ES-I3 (cell line): ENCODE measurements around the gene PAX6.

ENCODE experiments used
- H3K36me3 ChIP-seq: 2 replicates; pipeline ENCODE4 v1.6.1; 2013; ENCODE audit warnings: mild to moderate bottlenecking, low read length, control low read depth, moderate library complexity; ENCODE audit not compliant: insufficient read depth
- H3K4me1 ChIP-seq: 2 replicates; pipeline ENCODE4 v1.6.1; 2013; ENCODE audit warnings: mild to moderate bottlenecking, control low read depth, low read length; ENCODE audit not compliant: insufficient read depth
- H3K9ac ChIP-seq: 2 replicates; pipeline ENCODE4 v1.6.1; 2013; ENCODE audit warnings: low read depth, mild to moderate bottlenecking, low read length, moderate library complexity
- H3K9me3 ChIP-seq: 2 replicates; pipeline ENCODE4 v1.6.1; 2013; ENCODE audit warnings: mild to moderate bottlenecking, low read length, moderate library complexity; ENCODE audit not compliant: control insufficient read depth, insufficient read depth

PAX6 gene

GRCh38 chr11:31800398-31801265 lies 10.5 kb downstream of the PAX6 start:
- H3K4me1 ChIP-seq, result peaks cover 3% of the 10 kb centered on the region; the same call in 1 of the 2 replicates
- no peaks in the 10 kb centered on the region for H3K9me3 ChIP-seq
- no peaks in the 10 kb centered on the region for H3K36me3 ChIP-seq

GRCh38 chr11:31799435-31800397 lies 11.4 kb downstream of the PAX6 start:
- Histone ChIP-seq H3K9ac (peak overlapping the region; percentile 53; the same call in 1 of the 2 replicates), H3K4me1 (peaks cover 3% of the 10 kb centered on the region; the same call in 1 of the 2 replicates), H3K9me3 (no peaks in the 10 kb centered on the region), H3K36me3 (no peaks in the 10 kb centered on the region)

More at GRCh38 chr11:31800398-31801265, 10.5 kb downstream of the PAX6 start:
- H3K9ac ChIP-seq, result no peak overlapping the region

DNA sequence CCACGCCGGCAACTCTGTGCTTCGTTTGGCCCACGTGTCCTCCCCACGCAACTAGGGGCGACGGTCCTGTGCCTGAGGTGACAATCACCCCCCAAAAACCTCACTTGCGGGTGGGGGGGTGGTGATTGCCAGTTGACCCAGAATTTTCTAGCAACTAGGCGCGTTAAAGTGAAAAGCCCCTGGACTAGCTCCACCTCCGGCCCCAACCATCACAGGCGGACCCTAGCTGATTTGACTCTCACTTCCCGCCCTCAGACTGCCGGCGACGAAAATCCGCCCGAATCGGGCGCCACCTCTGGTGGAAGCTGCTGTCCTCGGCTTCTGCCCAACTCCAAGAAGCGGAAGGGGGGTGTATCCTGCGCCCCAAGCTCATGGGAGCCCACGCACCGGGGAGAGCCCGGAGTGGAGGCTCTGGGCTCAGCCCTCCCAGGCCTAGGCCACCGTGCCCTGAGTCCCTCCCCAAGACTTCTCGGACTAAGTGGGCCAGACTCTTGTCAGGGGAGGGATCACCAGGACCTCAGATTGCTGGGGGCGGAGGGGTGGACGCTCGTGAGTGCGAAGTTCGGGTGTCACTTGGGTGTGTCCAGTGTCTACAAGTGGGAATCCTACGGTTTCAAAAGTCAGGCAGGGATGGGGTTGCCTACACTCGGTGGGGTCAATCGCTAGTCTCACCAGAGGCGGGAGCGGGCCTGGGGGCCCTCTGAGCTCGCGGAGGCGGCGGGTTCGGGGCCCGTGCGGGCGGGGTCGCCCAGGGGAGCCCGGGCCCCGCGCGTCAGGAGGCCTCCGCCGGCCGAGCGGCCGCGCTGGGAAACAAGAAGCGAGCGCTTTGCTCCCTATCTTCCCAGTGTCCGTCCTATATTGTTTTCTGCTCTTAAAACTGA lies 12.3 kb downstream of the PAX6 start:
- Histone ChIP-seq H3K9ac (peak overlapping the region; percentile 53; the same call in 1 of the 2 replicates), H3K4me1 (0 out of 2 replicates have a peak, but pooled peaks cover 3% of the 10 kb centered on the region), H3K36me3 (no peaks in the 10 kb centered on the region), H3K9me3 (no peaks in the 10 kb centered on the region)

GRCh38 chr11:31798057-31798553 lies 13.0 kb downstream of the PAX6 start:
- no peaks in the 10 kb centered on the region for H3K36me3 ChIP-seq
- H3K9ac ChIP-seq, result peak overlapping the region; percentile 53; the same call in 1 of the 2 replicates
- 0 out of 2 replicates have a peak, but pooled peaks cover 3% of the 10 kb centered on the region for H3K4me1 ChIP-seq
- no peaks in the 10 kb centered on the region for H3K9me3 ChIP-seq

- Histone ChIP-seq H3K4me1 (0 out of 2 replicates have a peak, but pooled peaks cover 3% of the 10 kb centered on the region), H3K9me3 (no peaks in the 10 kb centered on the region), H3K9ac (peak overlapping the region; percentile 33; the same call in 1 of the 2 replicates), H3K36me3 (no peaks in the 10 kb centered on the region)
Observed at GRCh38 chr11:31797190-31798056, 13.7 kb downstream of the PAX6 start.

GRCh38 chr11:31796499-31797189 lies 14.5 kb downstream of the PAX6 start:
- 0 out of 2 replicates have a peak, but pooled peaks cover 3% of the 10 kb centered on the region for H3K4me1 ChIP-seq
- H3K36me3 ChIP-seq, result no peaks in the 10 kb centered on the region
- H3K9ac ChIP-seq, result no peak overlapping the region
- no peaks in the 10 kb centered on the region for H3K9me3 ChIP-seq

DNA sequence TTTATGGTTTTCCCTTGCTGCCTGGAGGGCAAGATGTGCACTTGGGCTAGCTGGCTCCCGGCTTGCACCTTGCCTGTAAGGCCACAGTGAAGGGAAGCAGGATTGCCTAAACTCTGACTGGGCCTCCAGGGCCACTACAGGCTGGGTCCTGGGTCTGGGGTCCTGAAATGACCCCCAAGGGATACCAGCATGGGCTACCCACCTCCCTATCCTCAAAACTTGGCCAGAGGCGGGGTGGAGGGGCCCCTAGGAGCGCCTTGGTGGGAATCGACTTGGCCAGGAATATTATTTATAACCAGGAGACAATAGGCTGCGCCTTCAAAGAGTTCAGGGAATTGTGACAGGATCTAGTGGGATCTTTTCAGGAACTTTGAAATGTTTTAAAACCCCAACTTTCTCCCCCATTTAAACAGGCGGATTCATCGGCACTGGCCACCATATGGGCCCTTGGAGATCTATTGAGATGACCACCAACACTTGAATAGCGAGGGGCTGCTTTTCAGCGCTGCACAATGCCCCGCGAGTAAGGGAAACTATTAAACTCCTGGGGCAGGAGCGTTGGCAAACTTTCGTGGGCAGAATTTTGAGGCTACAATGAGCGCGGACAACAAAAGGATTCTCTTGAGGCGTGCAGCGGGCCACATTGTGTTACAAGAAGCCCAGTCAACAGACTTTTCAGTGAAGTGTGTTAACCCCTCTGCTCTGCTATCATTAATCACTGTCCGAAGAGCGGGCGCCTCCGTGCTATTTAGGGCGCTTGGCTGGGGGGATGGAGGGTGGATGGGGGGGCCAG lies 15.2 kb downstream of the PAX6 start:
- H3K9ac ChIP-seq, result no peak overlapping the region
- no peaks in the 10 kb centered on the region for H3K9me3 ChIP-seq
- no peaks in the 10 kb centered on the region for H3K36me3 ChIP-seq
- 0 out of 2 replicates have a peak, but pooled peaks cover 3% of the 10 kb centered on the region for H3K4me1 ChIP-seq

GRCh38 chr11:31794548-31794947 lies 16.6 kb downstream of the PAX6 start:
- Histone ChIP-seq H3K4me1 (0 out of 2 replicates have a peak, but pooled peaks cover 3% of the 10 kb centered on the region), H3K9me3 (no peaks in the 10 kb centered on the region), H3K9ac (no peak overlapping the region), H3K36me3 (no peaks in the 10 kb centered on the region)

DNA sequence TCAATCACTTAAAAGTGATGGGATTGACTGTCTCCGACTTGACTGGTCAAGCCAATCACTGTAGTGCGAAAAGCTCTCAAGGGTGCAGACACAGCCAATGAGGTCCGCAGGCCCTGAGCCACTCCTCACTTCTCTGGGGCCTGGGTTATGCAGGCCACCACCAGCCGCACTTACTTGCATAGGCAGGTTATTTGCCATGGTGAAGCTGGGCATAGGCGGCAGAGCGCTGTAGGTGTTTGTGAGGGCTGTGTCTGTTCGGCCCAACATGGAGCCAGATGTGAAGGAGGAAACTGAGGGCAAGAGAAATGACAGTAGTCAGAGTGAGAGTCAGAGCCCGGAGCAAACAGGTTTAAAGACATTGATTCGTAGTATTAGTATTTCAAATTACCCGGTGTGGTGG lies 17.9 kb downstream of the PAX6 start:
- Histone ChIP-seq H3K36me3 (no peaks in the 10 kb centered on the region), H3K9ac (no peak overlapping the region), H3K9me3 (no peaks in the 10 kb centered on the region), H3K4me1 (peaks cover 3% of the 10 kb centered on the region; the same call in 1 of the 2 replicates)

DNA sequence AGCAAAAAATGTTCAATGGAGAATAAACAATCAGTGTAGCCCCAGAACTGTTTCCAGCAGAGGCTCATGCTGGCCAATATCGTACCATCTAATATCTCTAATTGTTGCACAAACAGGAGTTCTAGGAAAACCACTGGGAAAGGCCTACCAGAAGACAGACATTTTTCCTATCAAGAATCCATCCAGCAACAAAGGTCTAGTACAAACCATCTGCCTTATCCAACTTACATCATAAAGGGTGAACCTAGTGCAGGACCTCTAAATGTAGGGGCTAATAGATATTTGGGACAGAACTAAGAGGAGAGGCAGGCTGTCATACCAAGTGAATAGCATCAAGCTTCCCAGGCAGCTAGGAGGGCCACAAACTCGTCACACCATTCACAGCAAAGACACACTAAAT lies 18.7 kb downstream of the PAX6 start:
- no peak overlapping the region for H3K9ac ChIP-seq
- H3K36me3 ChIP-seq, result no peaks in the 10 kb centered on the region
- no peaks in the 10 kb centered on the region for H3K9me3 ChIP-seq
- peaks cover 9% of the 10 kb centered on the region; the same call in 1 of the 2 replicates for H3K4me1 ChIP-seq

- peaks cover 8% of the 10 kb centered on the region; the same call in 1 of the 2 replicates for H3K4me1 ChIP-seq
Observed at GRCh38 chr11:31792036-31792435, 19.1 kb downstream of the PAX6 start.

More at GRCh38 chr11:31792036-31792435, 19.1 kb downstream of the PAX6 start:
- Histone ChIP-seq H3K9ac (no peak overlapping the region), H3K36me3 (no peaks in the 10 kb centered on the region), H3K9me3 (no peaks in the 10 kb centered on the region)
